HG02588 (cell line): ENCODE results near the gene MRPL48.

Experiments
- ATAC-seq: cut with Tn5 transposase; IDR thresholded peaks from one replicate; pipeline ENCODE4 v1.9.1; 2021; ENCODE audit warnings: mild to moderate bottlenecking, moderate library complexity; ENCODE audit not compliant: unreplicated experiment

MRPL48 gene

GRCh38 chr11:73888244-73888643 is 100.6 kb downstream of the MRPL48 start:
- ATAC-seq = no peak

GRCh38 chr11:73889019-73889418 is 101.3 kb downstream of the MRPL48 start:
- no peak for ATAC-seq

GRCh38 chr11:73889536-73889935 is 101.9 kb downstream of the MRPL48 start:
- no peak for ATAC-seq

- no peak for ATAC-seq
These were observed 105.4 kb downstream of the MRPL48 start for GRCh38 chr11:73893041-73893440.

- no peak for ATAC-seq
These were observed 107.2 kb downstream of the MRPL48 start for GRCh38 chr11:73894725-73895335.

GRCh38 chr11:73902303-73902702 is 114.6 kb downstream of the MRPL48 start:
- no peak for ATAC-seq

- no peak for ATAC-seq
These were observed 119.5 kb downstream of the MRPL48 start for GRCh38 chr11:73907191-73907590.

- no peak for ATAC-seq
These were observed 124.4 kb downstream of the MRPL48 start for GRCh38 chr11:73912026-73912425.

- no peak for ATAC-seq
These were observed 125.8 kb downstream of the MRPL48 start for GRCh38 chr11:73913472-73913871.

- no peak for ATAC-seq
These were observed 126.6 kb downstream of the MRPL48 start for GRCh38 chr11:73914284-73914683.
